Subcutaneous abdominal adipose tissue (tissue), 5 donors: ENCODE data around the gene SHD.
A peak's percentile ranks its signal among the peaks of the same experiment; 100 is the strongest.
"Not testable (repeated sequence)": the region's sequence is repeated elsewhere in the genome, so short reads cannot be mapped to it uniquely, and the experiment has no call there.

ENCODE experiments used
- H3K27ac ChIP-seq: one replicate; pipeline ENCODE4 v1.7.0; 2013; ENCODE audit warnings: low read depth, mild to moderate bottlenecking, inconsistent platforms, low read length, moderate library complexity
- H3K27me3 ChIP-seq, 5 donors: one replicate each; pipeline ENCODE4 v1.7.0; 2013; ENCODE audit warnings: low read length in 5 of 5, inconsistent platforms in 1 of 5; ENCODE audit not compliant: control insufficient read depth in 5 of 5, insufficient read depth in 4 of 5
- H3K36me3 ChIP-seq, 5 donors: one replicate each; pipeline ENCODE4 v1.7.0; 2013; ENCODE audit warnings: low read length in 5 of 5; ENCODE audit not compliant: control insufficient read depth in 5 of 5, insufficient read depth in 5 of 5
- H3K4me1 ChIP-seq, 5 donors: one replicate each; pipeline ENCODE4 v1.7.0; 2013; ENCODE audit warnings: low read length in 5 of 5, mild to moderate bottlenecking in 3 of 5, moderate library complexity in 1 of 5; ENCODE audit not compliant: control insufficient read depth in 5 of 5, insufficient read depth in 5 of 5
- H3K4me3 ChIP-seq, 5 donors: one replicate each; pipeline ENCODE4 v1.7.0; 2013; ENCODE audit warnings: low read length in 5 of 5, low read depth in 1 of 5
- H3K9ac ChIP-seq, 5 donors: one replicate each; pipeline ENCODE4 v1.7.0; 2013; ENCODE audit warnings: low read length in 5 of 5, mild to moderate bottlenecking in 4 of 5, moderate library complexity in 3 of 5
- H3K9me3 ChIP-seq, 5 donors: one replicate each; pipeline ENCODE4 v1.7.0; 2013; ENCODE audit warnings: low read length in 5 of 5; ENCODE audit not compliant: control insufficient read depth in 5 of 5
- donor health status: healthy.
- donor health status: healthy.
- donor health status: healthy.
- donor health status: healthy.
- donor health status: healthy.

The SHD gene

GRCh38 chr19:4279530-4280422, 710 bp downstream of the SHD start:
- Histone ChIP-seq H3K9ac (no peak overlapping the region), H3K4me3 (no peak overlapping the region), H3K27ac (no peak overlapping the region), H3K4me1 (peaks cover 0 to 8% (median 6%) of the 10 kb centered on the region in 5 donors), H3K27me3 (peaks cover 19 to 47% (median 36%) of the 10 kb centered on the region in 5 donors), H3K9me3 (no peaks in the 10 kb centered on the region), H3K36me3 (no peaks in the 10 kb centered on the region)

- Histone ChIP-seq H3K36me3 (no peaks in the 10 kb centered on the region), H3K4me1 (peaks cover 0 to 6% (median 3%) of the 10 kb centered on the region in 5 donors), H3K27me3 (peaks cover 17 to 37% (median 26%) of the 10 kb centered on the region in 5 donors), H3K9me3 (no peaks in the 10 kb centered on the region), H3K4me3 (no peak overlapping the region), H3K9ac (no peak overlapping the region), H3K27ac (no peak overlapping the region)
These were observed 5.3 kb downstream of the SHD start for GRCh38 chr19:4284176-4284958.

GRCh38 chr19:4284974-4285373, 5.9 kb downstream of the SHD start:
- Histone ChIP-seq H3K27ac (no peak overlapping the region), H3K27me3 (peaks cover 11 to 33% (median 21%) of the 10 kb centered on the region in 5 donors), H3K36me3 (no peaks in the 10 kb centered on the region), H3K9ac (no peak overlapping the region), H3K4me1 (no peaks in the 10 kb centered on the region), H3K9me3 (no peaks in the 10 kb centered on the region), H3K4me3 (no peak overlapping the region)

GRCh38 chr19:4286141-4286540, 7.1 kb downstream of the SHD start:
- not testable (repeated sequence) for H3K36me3 ChIP-seq, H3K4me1 ChIP-seq, H3K4me3 ChIP-seq, H3K9me3 ChIP-seq, H3K9ac ChIP-seq, H3K27ac ChIP-seq
- peaks cover 7 to 31% (median 15%) of the 10 kb centered on the region in 5 donors for H3K27me3 ChIP-seq

GRCh38 chr19:4288091-4288777, 9.2 kb downstream of the SHD start:
- no peak overlapping the region for H3K9ac ChIP-seq
- H3K4me3 ChIP-seq: no peak overlapping the region
- H3K4me1 ChIP-seq: no peaks in the 10 kb centered on the region
- no peak overlapping the region for H3K27ac ChIP-seq
- no peaks in the 10 kb centered on the region for H3K9me3 ChIP-seq
- peaks cover 7 to 19% (median 15%) of the 10 kb centered on the region in 5 donors for H3K27me3 ChIP-seq
- no peaks in the 10 kb centered on the region for H3K36me3 ChIP-seq

- H3K9me3 ChIP-seq: no peaks in the 10 kb centered on the region
- no peak overlapping the region for H3K4me3 ChIP-seq
- peaks cover 0 to 1% (median 0%) of the 10 kb centered on the region in 5 donors for H3K4me1 ChIP-seq
- H3K36me3 ChIP-seq: no peaks in the 10 kb centered on the region
- H3K27me3 ChIP-seq: peaks cover 3 to 17% (median 9%) of the 10 kb centered on the region in 5 donors
- H3K9ac ChIP-seq: peak overlapping the region in 1 of 5 donors; percentile 17
- no peak overlapping the region for H3K27ac ChIP-seq
These were observed 12.2 kb downstream of the SHD start for GRCh38 chr19:4291184-4291732.

GRCh38 chr19:4292515-4292914, 13.4 kb downstream of the SHD start:
- Histone ChIP-seq H3K4me3 (no peak overlapping the region), H3K36me3 (no peaks in the 10 kb centered on the region), H3K27me3 (peaks cover 3 to 20% (median 11%) of the 10 kb centered on the region in 5 donors), H3K9ac (no peak overlapping the region), H3K9me3 (no peaks in the 10 kb centered on the region), H3K4me1 (peaks cover 0 to 5% (median 0%) of the 10 kb centered on the region in 5 donors), H3K27ac (no peak overlapping the region)

GRCh38 chr19:4294389-4294788, 15.3 kb downstream of the SHD start:
- no peaks in the 10 kb centered on the region for H3K36me3 ChIP-seq
- H3K9me3 ChIP-seq: no peaks in the 10 kb centered on the region
- peaks cover 3 to 16% (median 11%) of the 10 kb centered on the region in 5 donors for H3K27me3 ChIP-seq
- no peak overlapping the region for H3K27ac ChIP-seq
- H3K9ac ChIP-seq: no peak overlapping the region
- H3K4me3 ChIP-seq: no peak overlapping the region
- H3K4me1 ChIP-seq: peaks cover 0 to 5% (median 0%) of the 10 kb centered on the region in 5 donors

GRCh38 chr19:4295972-4296771, 17.1 kb downstream of the SHD start:
- Histone ChIP-seq H3K9ac (no peak overlapping the region), H3K27ac (no peak overlapping the region), H3K4me1 (peaks cover 0 to 5% (median 0%) of the 10 kb centered on the region in 5 donors), H3K27me3 (peaks cover 3 to 12% (median 11%) of the 10 kb centered on the region in 5 donors), H3K4me3 (no peak overlapping the region), H3K36me3 (no peaks in the 10 kb centered on the region), H3K9me3 (no peaks in the 10 kb centered on the region)
